ENCODE data around the gene PCSK7. TPM values are rescaled to one million over a fixed set of nuclear protein-coding genes. Genes with fewer than 3 reads are reported as not detected.

The PCSK7 gene
- total RNA-seq, 2 experiments from 2014 or later, result 98.8 to 107 TPM

DNA sequence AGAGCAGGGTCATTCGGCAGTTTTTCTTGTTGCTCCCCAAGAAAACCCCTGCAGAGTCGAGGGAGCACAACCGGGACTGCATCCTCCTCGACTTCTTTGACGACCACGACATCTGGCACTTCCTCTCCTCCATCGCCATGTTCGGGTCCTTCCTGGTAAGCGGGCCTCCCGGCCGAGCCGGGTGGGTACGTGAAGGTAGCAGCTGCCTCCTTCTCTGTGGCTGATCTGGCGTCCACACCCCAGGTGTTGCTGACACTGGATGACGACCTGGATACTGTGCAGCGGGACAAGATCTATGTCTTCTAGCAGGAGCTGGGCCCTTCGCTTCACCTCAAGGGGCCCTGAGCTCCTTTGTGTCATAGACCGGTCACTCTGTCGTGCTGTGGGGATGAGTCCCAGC, 36.1 kb downstream of the PCSK7 start:
- DNase-seq (no peak), ATAC-seq (no peak)
- Mint-ChIP-seq H3K4me3 (no peak overlapping the region), H3K27ac (no peak overlapping the region), H3K4me1 (ENCODE audit: low read depth) (no peaks in the 10 kb centered on the region), H3K9me3 (no peaks in the 10 kb centered on the region), H3K27me3 (no peaks in the 10 kb centered on the region), H3K36me3 (ENCODE audit: low read depth) (no peaks in the 10 kb centered on the region)
- TF ChIP-seq, protein P1, sequence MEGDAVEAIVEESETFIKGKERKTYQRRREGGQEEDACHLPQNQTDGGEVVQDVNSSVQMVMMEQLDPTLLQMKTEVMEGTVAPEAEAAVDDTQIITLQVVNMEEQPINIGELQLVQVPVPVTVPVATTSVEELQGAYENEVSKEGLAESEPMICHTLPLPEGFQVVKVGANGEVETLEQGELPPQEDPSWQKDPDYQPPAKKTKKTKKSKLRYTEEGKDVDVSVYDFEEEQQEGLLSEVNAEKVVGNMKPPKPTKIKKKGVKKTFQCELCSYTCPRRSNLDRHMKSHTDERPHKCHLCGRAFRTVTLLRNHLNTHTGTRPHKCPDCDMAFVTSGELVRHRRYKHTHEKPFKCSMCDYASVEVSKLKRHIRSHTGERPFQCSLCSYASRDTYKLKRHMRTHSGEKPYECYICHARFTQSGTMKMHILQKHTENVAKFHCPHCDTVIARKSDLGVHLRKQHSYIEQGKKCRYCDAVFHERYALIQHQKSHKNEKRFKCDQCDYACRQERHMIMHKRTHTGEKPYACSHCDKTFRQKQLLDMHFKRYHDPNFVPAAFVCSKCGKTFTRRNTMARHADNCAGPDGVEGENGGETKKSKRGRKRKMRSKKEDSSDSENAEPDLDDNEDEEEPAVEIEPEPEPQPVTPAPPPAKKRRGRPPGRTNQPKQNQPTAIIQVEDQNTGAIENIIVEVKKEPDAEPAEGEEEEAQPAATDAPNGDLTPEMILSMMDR (IDR thresholded peaks at IDR 0.05), result no peak
- intact Hi-C loops (cut with micrococcal nuclease), result no loop called here
- CTCF ChIA-PET, result interaction anchor here (0.8 to 1.4 kb wide), 2 partner anchors 15 to 31 kb away, joined by 3 read pairs; no protein-coding TSS in a partner anchor
- POLR2A ChIA-PET, result interaction anchor here (0.8 to 1.4 kb wide), 2 partner anchors 16 to 18 kb away, joined by 3 to 4 read pairs; partner anchors contain the start of gene SIDT2

DNA sequence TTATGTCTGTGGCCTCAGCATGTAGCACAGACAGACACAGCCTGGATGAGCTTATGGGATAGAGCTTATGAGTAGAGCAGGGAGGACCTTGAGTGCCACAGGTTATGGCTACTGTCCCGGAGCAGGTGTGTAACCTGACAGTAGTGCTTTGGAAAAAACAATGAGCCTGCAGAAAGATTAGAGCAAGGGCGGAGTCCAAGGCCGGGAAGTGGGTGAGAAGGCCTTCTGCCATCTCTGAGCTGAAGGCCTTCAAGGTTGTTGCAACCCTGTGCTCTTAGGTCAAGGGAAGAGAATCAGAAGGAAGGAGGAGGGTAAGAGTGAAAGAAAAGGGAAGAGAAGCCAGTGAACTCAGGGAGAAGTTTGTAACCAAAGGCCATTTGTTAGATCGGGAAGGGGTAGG, 36.6 kb downstream of the PCSK7 start:
- Mint-ChIP-seq H3K27me3 (no peaks in the 10 kb centered on the region), H3K36me3 (ENCODE audit: low read depth) (no peaks in the 10 kb centered on the region), H3K9me3 (no peaks in the 10 kb centered on the region), H3K4me3 (no peak overlapping the region), H3K27ac (no peak overlapping the region), H3K4me1 (ENCODE audit: low read depth) (no peaks in the 10 kb centered on the region)
- TF ChIP-seq, protein P1 (IDR thresholded peaks at IDR 0.05), result no peak
- ChIA-PET CTCF (interaction anchor here (0.8 to 1.4 kb wide), 3 partner anchors 14 to 32 kb away, joined by 3 read pairs; no protein-coding TSS in a partner anchor), POLR2A (interaction anchor here (0.8 to 1.4 kb wide), 2 partner anchors 16 to 17 kb away, joined by 3 to 4 read pairs; partner anchors contain the start of gene SIDT2)
- DNase-seq (no peak), ATAC-seq (no peak)
- intact Hi-C loops (cut with micrococcal nuclease), result no loop called here

DNA sequence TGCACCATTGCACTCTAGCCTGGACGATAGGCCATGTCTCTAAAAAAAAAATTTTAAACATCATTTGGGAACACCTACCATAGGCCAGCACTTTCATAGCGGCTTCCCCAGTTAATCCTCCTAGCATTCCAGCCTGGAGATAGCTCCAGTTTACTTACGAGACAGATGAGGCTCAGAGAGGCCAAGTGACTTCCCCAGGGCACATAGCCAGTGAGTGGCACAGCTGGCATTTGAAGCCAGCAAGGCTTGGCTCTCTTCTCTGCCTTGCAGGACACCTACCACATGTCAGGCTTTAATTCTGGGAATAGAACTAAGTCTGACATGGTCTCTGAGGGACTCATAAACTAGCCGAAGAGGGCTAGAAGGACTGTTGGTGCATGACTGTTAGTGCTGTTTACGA, 37.6 kb downstream of the PCSK7 start:
- intact Hi-C loops (cut with micrococcal nuclease), result no loop called here
- TF ChIP-seq, protein P1 (IDR thresholded peaks at IDR 0.05), result no peak
- no peaks in the 10 kb centered on the region for H3K27me3 Mint-ChIP-seq
- ChIA-PET CTCF (interaction anchor here (0.6 to 1.2 kb wide), 4 partner anchors 13 to 89 kb away, joined by 3 to 4 read pairs (median 3); partner anchors contain the start of gene SIDT2), POLR2A (interaction anchor here (0.9 to 1.4 kb wide), 2 partner anchors 17 to 22 kb away, joined by 4 to 5 read pairs; no protein-coding TSS in a partner anchor)
- H3K4me3 Mint-ChIP-seq, result no peak overlapping the region
- H3K4me1 Mint-ChIP-seq (ENCODE audit: low read depth), result no peaks in the 10 kb centered on the region
- H3K9me3 Mint-ChIP-seq, result no peaks in the 10 kb centered on the region
- ATAC-seq (no peak), DNase-seq (no peak)
- no peak overlapping the region for H3K27ac Mint-ChIP-seq
- no peaks in the 10 kb centered on the region for H3K36me3 Mint-ChIP-seq (ENCODE audit: low read depth)

DNA sequence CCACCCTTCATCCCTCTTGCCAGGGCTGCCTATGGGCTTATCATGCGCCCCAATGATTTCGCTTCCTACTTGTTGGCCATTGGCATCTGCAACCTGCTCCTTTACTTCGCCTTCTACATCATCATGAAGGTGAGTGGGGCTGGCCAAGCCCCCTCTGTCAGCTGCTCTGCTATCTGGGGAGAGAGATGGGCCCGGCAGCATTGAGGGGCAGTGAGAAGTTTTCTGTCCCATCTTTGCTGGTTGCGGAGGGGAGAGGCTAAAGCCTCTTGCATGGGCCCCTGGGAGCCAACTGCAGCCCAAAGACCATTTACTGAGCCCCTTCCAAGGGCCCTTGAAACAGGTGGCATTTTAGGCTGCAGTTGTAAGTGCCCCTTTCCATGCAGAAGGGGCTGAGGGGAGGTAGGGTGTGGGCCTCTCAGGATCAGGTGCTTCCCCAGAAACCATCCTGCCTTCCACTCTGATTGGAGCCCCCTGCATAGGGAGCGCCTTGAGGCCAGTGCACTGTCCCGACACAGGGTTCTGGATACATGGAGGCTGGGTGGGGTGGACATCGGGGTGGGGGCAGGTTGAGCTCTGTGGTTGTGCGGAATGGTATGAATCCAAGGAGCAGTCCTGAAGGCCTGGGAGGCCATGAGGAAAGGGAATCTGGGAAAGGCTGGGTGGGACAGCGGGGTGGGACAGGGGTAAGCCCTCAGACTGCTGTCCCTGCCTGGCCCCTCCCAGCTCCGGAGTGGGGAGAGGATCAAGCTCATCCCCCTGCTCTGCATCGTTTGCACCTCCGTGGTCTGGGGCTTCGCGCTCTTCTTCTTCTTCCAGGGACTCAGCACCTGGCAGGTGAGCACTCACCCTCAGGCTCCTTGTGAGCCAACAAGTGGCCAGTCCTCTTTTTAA, 38.5 kb downstream of the PCSK7 start:
- Mint-ChIP-seq H3K27me3 (no peaks in the 10 kb centered on the region), H3K27ac (peak overlapping the region; percentile 38)

More for the DNA sequence above, 38.5 kb downstream of the PCSK7 start:
- ChIA-PET POLR2A (interaction anchor here (0.9 to 1.4 kb wide), 2 partner anchors 18 to 21 kb away, joined by 4 to 5 read pairs; no protein-coding TSS in a partner anchor), CTCF (interaction anchor here (0.6 to 1.2 kb wide), 3 partner anchors 12 to 88 kb away, joined by 3 to 4 read pairs (median 3); partner anchors contain the start of gene SIDT2)
- Mint-ChIP-seq H3K9me3 (no peaks in the 10 kb centered on the region), H3K4me3 (no peak overlapping the region), H3K4me1 (ENCODE audit: low read depth) (no peaks in the 10 kb centered on the region), H3K36me3 (ENCODE audit: low read depth) (no peaks in the 10 kb centered on the region)
- ATAC-seq (no peak), DNase-seq (no peak)
- TF ChIP-seq, protein P1 (IDR thresholded peaks at IDR 0.05), result no peak
- intact Hi-C loops (cut with micrococcal nuclease), result no loop called here
